ENCODE data around the gene PRR16. TPM values are rescaled to one million over a fixed set of nuclear protein-coding genes. Genes with fewer than 3 reads are reported as not detected.
"Not testable (repeated sequence)": the region's sequence is repeated elsewhere in the genome, so short reads cannot be mapped to it uniquely, and the experiment has no call there.

Gene PRR16
- total RNA-seq, 2 donors from 2014 or later: 1.2 to 1.4 TPM

DNA sequence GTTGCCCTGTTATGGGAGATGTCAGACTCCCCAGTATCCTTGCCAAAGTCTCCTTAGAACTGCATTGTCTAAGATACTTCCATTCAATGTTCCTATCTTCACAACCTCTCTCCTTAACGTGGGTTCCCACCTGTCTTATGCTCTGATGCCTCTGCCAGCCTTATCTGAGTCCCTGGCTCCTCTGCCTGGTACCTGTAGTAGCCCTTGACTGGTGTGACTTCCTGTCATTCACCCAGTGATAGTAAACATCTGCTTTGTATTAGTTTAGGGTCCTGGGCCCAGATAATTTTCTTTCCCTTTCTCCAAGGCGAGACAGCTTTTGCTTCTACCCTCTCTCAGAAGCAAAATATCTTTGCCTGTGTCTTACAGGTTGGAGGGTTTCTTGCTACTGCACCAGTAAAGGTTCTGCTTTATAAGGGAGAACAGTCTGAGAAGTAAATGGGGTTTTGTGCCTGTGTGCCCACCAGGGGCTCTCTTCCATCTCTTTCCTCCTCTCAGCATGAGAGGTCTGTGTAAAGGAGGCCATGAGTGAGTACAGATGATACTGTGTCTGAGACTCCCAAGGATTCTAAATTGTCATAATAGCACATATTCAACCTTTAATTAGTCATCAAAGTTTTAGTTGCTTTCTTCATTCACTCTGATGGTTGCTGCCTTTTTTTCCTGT is 220.8 kb downstream of the PRR16 start:
- Histone ChIP-seq H3K4me1 (no peaks in the 10 kb centered on the region), H3K36me3 (no peaks in the 10 kb centered on the region), H3K4me3 (no peak overlapping the region), H3K27me3 (no peaks in the 10 kb centered on the region), H3K27ac (no peak overlapping the region), H3K9me3 (no peaks in the 10 kb centered on the region), H3K9ac (ENCODE audit: low read depth in 2 of 2, low read length in 2 of 2) (no peak overlapping the region)
- TF ChIP-seq, protein P1, sequence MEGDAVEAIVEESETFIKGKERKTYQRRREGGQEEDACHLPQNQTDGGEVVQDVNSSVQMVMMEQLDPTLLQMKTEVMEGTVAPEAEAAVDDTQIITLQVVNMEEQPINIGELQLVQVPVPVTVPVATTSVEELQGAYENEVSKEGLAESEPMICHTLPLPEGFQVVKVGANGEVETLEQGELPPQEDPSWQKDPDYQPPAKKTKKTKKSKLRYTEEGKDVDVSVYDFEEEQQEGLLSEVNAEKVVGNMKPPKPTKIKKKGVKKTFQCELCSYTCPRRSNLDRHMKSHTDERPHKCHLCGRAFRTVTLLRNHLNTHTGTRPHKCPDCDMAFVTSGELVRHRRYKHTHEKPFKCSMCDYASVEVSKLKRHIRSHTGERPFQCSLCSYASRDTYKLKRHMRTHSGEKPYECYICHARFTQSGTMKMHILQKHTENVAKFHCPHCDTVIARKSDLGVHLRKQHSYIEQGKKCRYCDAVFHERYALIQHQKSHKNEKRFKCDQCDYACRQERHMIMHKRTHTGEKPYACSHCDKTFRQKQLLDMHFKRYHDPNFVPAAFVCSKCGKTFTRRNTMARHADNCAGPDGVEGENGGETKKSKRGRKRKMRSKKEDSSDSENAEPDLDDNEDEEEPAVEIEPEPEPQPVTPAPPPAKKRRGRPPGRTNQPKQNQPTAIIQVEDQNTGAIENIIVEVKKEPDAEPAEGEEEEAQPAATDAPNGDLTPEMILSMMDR (IDR thresholded peaks at IDR 0.05): no peak
- no peak for DNase-seq
- intact Hi-C loops (cut with DNase I): no loop called here

- intact Hi-C loops (cut with DNase I): no loop called here
- Histone ChIP-seq H3K4me3 (no peak overlapping the region), H3K9me3 (no peaks in the 10 kb centered on the region), H3K9ac (ENCODE audit: low read depth in 2 of 2, low read length in 2 of 2) (no peak overlapping the region), H3K27ac (no peak overlapping the region), H3K27me3 (no peaks in the 10 kb centered on the region), H3K36me3 (no peaks in the 10 kb centered on the region), H3K4me1 (no peaks in the 10 kb centered on the region)
- TF ChIP-seq, protein P1 (IDR thresholded peaks at IDR 0.05): no peak
- DNase-seq: no peak
These were observed 226.7 kb downstream of the PRR16 start for GRCh38 chr5:120690621-120691407.

- Histone ChIP-seq H3K9me3 (no peaks in the 10 kb centered on the region), H3K9ac (ENCODE audit: low read depth in 2 of 2, low read length in 2 of 2) (no peak overlapping the region), H3K4me3 (no peak overlapping the region), H3K36me3 (no peaks in the 10 kb centered on the region), H3K27me3 (no peaks in the 10 kb centered on the region), H3K4me1 (no peaks in the 10 kb centered on the region), H3K27ac (no peak overlapping the region)
- intact Hi-C loops (cut with DNase I): no loop called here
- no peak for DNase-seq
- TF ChIP-seq, protein P1 (IDR thresholded peaks at IDR 0.05): no peak
These were observed 228.2 kb downstream of the PRR16 start for GRCh38 chr5:120692325-120692724.

DNA sequence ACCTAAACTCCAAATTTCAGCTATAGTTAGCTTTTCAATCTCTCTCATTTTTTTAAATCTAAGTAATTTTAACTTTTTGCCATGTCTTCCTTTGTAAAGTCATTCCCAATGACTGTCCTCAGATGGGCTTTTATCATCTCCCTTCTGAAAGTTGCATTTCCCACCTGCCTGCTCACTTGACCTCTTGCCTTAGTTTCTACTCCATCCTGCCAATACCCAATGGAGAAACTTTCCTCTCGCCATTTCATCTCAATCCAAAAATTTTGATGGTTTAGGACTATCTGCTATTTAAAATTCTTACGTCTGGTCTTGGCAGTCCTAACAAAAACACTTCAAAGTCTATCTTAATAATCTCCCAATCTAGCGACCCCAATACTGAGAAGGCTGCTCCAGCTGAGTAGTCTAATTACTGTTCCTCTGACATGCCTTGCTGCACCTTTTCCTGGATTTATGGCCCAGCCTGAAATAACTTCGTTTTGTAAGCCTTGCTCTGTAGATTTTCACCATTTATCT is 231.3 kb downstream of the PRR16 start:
- Histone ChIP-seq H3K4me3 (no peak overlapping the region), H3K9ac (ENCODE audit: low read depth in 2 of 2, low read length in 2 of 2) (no peak overlapping the region), H3K27me3 (no peaks in the 10 kb centered on the region), H3K36me3 (no peaks in the 10 kb centered on the region), H3K4me1 (no peaks in the 10 kb centered on the region), H3K9me3 (no peaks in the 10 kb centered on the region), H3K27ac (no peak overlapping the region)
- TF ChIP-seq, protein P1 (IDR thresholded peaks at IDR 0.05): no peak
- DNase-seq: no peak
- intact Hi-C loops (cut with DNase I): no loop called here

DNA sequence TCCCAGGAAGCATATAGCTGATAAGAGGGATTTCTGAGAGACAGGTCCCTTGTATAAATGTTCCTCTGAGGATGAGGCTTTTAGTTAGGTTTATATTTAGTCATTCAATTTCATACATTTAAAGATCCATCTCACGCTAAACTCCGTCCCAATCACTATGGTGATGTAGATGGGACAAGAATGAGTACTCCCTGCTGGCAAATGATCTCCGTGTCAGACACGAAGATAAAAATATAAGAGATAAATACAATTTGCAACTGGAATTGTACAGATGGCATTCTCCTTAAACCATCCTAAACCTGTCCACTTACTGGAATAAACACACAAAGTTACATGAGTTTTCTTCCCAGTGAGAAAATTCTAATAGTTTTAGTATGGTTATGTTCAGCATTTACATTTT is 233.0 kb downstream of the PRR16 start:
- Histone ChIP-seq H3K4me3 (no peak overlapping the region), H3K9me3 (no peaks in the 10 kb centered on the region), H3K9ac (ENCODE audit: low read depth in 2 of 2, low read length in 2 of 2) (no peak overlapping the region), H3K27ac (no peak overlapping the region), H3K27me3 (no peaks in the 10 kb centered on the region), H3K36me3 (no peaks in the 10 kb centered on the region), H3K4me1 (no peaks in the 10 kb centered on the region)
- TF ChIP-seq, protein P1 (IDR thresholded peaks at IDR 0.05): no peak
- intact Hi-C loops (cut with DNase I): no loop called here
- no peak for DNase-seq

DNA sequence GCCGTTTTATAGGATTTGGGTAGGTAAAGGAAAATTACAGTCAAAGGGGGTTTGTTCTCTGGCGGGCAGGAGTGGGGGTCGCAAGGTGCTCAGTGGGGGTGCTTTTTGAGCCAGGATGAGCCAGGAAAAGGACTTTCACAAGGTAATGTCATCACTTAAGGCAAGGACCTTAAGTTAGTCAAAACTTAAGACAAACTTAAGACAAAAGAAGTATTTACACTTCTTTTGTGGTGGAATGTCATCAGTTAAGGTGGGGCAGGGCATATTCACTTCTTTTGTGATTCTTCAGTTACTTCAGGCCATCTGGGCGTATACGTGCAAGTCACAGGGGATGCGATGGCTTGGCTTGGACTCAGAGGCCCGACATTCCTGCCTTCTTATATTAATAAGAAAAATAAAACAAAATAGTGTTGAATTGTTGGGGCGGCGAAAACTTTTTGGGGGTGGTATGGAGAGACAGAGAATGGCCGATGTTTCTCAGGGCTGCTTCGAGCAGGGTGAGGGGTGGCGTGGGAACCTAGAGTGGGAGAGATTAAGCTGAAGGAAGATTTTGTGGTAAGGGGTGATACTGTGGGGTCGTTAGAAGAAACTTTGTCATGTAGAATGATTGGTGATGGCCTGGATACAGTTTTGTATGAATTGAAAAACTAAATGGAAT is 233.7 kb downstream of the PRR16 start:
- H3K27ac ChIP-seq; H3K4me1 ChIP-seq; H3K36me3 ChIP-seq; H3K9me3 ChIP-seq; H3K27me3 ChIP-seq; H3K4me3 ChIP-seq; intact Hi-C loops (cut with DNase I); DNase-seq; H3K9ac ChIP-seq (ENCODE audit: low read depth in 2 of 2, low read length in 2 of 2): not testable (repeated sequence)

DNA sequence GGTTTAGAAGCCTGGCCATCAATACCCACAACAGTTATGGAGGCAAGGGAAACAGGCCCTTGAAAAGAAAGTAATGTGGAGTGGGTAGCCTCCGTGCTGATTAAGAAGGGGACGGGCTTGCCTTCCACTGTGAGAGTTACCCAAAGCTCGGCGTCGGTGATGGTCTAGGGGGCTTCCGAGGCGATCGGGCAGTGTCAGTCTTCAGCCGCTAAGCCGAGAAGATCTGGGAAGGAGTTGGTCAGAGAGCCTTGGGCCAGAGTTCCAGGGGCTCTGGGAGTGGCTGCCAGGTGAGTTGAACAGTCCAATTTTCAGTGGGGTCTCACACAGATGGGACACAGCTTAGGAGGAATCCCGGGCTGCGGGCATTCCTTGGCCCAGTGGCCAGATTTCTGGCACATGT is 236.6 kb downstream of the PRR16 start:
- DNase-seq; H3K9me3 ChIP-seq; H3K4me3 ChIP-seq; intact Hi-C loops (cut with DNase I); H3K27ac ChIP-seq; H3K4me1 ChIP-seq; H3K9ac ChIP-seq (ENCODE audit: low read depth in 2 of 2, low read length in 2 of 2); H3K36me3 ChIP-seq; H3K27me3 ChIP-seq: not testable (repeated sequence)

Data from colonic mucosa (tissue), 4 donors.